NB4 (cell line): Measurements from ENCODE around the gene MYH9.
"Not testable (repeated sequence)": the region's sequence is repeated elsewhere in the genome, so short reads cannot be mapped to it uniquely, and the experiment has no call there.

ENCODE experiments used
- CTCF ChIP-seq: IDR thresholded peaks from one replicate; pipeline ENCODE4 v1.5.1; 2012; ENCODE audit warnings: low read depth, low read length
- MAX ChIP-seq: IDR thresholded peaks from 2 replicates; pipeline ENCODE4 v1.6.1; 2011; ENCODE audit warnings: low read depth, low read length
- POLR2A ChIP-seq: IDR thresholded peaks from 2 replicates; pipeline ENCODE4 v1.6.1; 2011; ENCODE audit warnings: mild to moderate bottlenecking; ENCODE audit not compliant: insufficient read length; ENCODE audit errors: extremely low read depth

GRCh38 chr22:36409554-36409910, 21.8 kb upstream of the MYH9 start:
- TF ChIP-seq CTCF, POLR2A, MAX: not testable (repeated sequence)
